Motor neuron (in vitro differentiated cells): ENCODE measurements around the gene ZMYM3. TPM values are rescaled to one million over a fixed set of nuclear protein-coding genes. Genes with fewer than 3 reads are reported as not detected.

ENCODE experiments used
- total RNA-seq, 8 experiments: library from RNA; unstranded; fragments of 300-600 nt; gene quantifications; 2 replicates each; pipeline versions ENCODE4 v1.2.3 to v1.2.4, GENCODE V29; 2022

Gene ZMYM3
- total RNA-seq, 8 experiments from 2014 or later = 9.5 to 33.9 (median 26.1) TPM

Other genes with a start within 250 kb of the ZMYM3 start
- gene SNX12, start 185.8 kb downstream of the ZMYM3 start, total RNA-seq = 10 to 100 TPM; 35.8 to 75.0 (median 45.6) TPM
- 10 to 100 TPM in 1 of 8 experiments, 1 to 10 TPM in 7; 2.8 to 11.9 (median 5.1) TPM for gene FOXO4, start 158.3 kb downstream of the ZMYM3 start, total RNA-seq
- not detected for gene CXorf65, start 147.4 kb downstream of the ZMYM3 start, total RNA-seq
- gene IL2RG, start 142.6 kb downstream of the ZMYM3 start, total RNA-seq = under 1 TPM in 6 of 8 experiments, not detected in 2; 0.11 to 0.77 (median 0.22) TPM
- 10 to 100 TPM; 14.5 to 40.8 (median 19.7) TPM for gene MED12, start 135.5 kb downstream of the ZMYM3 start, total RNA-seq
- gene NLGN3, start 109.3 kb downstream of the ZMYM3 start, total RNA-seq = 10 to 100 TPM in 5 of 8 experiments, under 1 TPM in 3; 0.20 to 16.0 (median 10.8) TPM
- under 1 TPM in 3 of 8 experiments, not detected in 5; 0.14 to 0.52 (median 0.33) TPM for gene GJB1, start 30.9 kb downstream of the ZMYM3 start, total RNA-seq
- 100 to 1,000 TPM; 276 to 526 (median 303) TPM for gene NONO, start 29.5 kb upstream of the ZMYM3 start, total RNA-seq
- 1 to 10 TPM in 5 of 8 experiments, under 1 TPM in 3; 0.56 to 2.7 (median 1.2) TPM for gene ITGB1BP2, start 47.6 kb upstream of the ZMYM3 start, total RNA-seq
- 10 to 100 TPM; 20.7 to 60.0 (median 35.1) TPM for gene TAF1, start 112.2 kb upstream of the ZMYM3 start, total RNA-seq